Pulmonary artery endothelial cell (primary cell): ENCODE measurements around the gene PROSER2. TPM values are rescaled to one million over a fixed set of nuclear protein-coding genes. Genes with fewer than 3 reads are reported as not detected.
A peak's percentile ranks its signal among the peaks of the same experiment; 100 is the strongest.

Source experiments
- DNase-seq: peaks from one replicate; pipeline ENCODE4 v3.0.0-alpha.2; 2011; ENCODE audit warnings: low read depth, low spot score
- total RNA-seq: library from RNA; depleted of rRNA; stranded (reverse); fragments of >200 nt; gene quantifications from 2 replicates; pipeline ENCODE4 v1.2.3, GENCODE V29; 2014

The PROSER2 gene, protein sequence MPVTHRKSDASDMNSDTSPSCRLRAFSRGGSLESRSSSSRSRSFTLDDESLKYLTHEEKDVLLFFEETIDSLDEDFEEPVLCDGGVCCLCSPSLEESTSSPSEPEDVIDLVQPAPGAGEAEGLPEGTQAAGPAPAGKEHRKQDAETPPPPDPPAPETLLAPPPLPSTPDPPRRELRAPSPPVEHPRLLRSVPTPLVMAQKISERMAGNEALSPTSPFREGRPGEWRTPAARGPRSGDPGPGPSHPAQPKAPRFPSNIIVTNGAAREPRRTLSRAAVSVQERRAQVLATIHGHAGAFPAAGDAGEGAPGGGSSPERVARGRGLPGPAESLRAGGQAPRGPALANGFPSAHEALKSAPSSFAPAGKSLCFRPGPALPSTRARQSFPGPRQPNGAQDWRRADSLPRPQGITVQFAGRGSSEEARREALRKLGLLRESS
- 6.5 and 6.8 TPM in 2 replicates for total RNA-seq

DNA sequence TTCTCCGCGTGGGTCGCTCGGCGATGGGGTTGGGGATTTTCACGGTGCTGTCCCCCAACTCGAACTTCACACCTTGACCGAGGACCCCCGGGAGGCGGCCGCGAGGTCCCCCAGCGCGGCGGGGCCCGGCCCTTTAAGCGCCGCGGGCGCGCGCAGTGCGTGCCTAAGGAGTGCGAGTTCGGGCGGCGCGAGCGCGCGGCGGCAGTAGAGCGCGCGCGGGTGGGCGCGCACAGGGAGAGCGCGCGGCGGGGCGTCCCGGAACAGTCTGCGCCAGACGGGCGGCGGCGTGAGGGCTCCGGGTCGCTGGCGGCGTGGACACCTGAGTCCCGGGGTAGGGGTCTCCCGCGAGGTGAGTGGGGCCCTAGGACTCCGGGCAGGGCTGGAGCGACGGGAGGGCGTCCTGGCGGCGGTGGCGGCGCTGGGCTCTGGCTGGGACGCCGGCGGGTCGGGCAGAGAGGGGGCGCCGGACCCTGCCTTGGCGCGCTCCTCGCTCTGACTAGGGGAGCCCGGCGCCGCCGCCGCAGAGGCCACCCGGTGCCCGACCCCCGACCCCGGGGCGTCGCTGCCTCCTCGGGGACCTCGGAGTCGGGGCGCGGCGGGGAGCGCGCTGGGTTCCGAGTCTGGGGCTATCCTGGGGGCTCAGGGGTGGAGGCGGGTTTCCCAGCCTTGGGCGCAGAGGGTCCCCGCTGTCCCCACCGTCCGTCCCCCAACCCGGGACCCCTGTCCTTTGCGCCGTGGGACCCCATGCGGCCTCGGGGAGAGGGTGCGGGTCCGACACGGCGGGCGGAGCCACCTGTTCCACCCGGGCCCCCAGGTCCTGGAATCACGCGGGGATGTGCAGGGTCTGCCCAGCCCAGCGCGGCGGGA is at the start of gene PROSER2:
Gene PROSER2, plus strand, starts transcription at position 235 of the 867 bp plus-strand sequence. CDS start 28,722 bp downstream, outside the sequence.
- peak; percentile 15 for DNase-seq

DNA sequence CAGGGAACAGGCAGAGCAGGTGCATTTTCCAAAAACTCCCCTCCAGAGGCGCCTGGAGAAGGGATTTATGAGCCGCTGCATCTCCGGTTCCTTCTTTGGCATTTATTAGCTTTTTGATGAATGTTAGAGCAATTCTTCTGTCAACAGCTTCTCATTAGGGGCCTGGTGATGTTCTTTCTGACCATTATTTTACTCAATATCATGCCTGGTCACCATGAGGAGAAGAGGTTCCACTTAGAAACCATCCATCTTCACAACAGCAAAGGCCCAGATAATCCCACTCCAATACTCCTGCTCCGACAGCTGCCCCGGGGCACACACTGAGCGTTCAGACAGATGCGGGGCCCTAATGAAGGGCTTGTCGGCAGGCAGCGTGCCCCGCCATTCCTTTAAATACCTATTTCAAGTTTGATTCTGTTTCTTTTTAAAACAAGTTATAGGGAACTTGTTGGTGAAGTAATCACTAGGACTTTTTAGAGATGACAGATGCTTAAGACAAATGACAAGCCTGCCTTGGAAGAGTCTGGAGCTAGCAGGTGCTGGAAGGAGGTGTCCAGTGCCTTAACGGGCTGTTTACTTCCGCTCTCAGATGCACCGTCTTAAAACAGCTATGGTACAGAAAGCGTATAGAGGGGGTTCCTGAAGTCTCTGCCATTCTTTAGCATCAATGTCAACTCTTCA is 49.3 kb upstream of the PROSER2 start:
- DNase-seq: no peak

DNA sequence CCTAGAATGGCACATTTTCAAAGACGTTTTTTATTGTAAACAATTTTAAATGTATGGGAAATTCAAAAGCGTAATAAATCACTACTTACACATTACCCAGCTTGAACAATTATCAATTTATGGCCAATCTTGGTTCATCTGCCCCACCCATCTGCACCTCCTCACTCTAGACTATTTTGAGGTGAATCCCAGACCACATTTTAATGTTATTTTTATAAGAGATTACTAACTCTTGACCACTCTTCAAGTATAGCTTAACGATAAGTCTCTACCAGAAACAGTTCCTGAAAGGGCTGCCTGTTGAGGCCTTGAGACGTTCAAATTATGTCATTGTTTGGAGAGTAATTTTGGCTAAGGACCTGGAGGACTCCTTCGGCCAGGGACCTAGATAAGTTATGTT is 47.7 kb upstream of the PROSER2 start:
- no peak for DNase-seq

DNA sequence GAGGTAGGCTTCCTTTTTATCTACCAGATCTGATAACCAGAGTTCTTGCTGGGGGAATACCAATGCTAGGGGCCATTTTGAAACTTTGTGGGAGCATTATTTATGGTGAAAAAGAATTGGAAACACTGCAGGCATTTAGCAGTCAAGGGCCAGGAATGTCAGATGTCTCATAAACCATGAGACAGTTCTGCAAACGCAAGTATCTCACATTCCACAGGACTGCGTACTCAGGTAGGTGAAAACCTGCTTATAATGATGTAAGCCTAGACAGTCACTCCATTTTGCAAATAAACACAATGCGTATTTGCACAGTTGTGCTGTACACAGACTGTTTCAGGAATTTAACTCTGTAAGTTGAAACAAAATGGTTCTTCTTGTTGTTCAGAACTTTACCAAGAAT is 47.1 kb upstream of the PROSER2 start:
- DNase-seq: no peak

DNA sequence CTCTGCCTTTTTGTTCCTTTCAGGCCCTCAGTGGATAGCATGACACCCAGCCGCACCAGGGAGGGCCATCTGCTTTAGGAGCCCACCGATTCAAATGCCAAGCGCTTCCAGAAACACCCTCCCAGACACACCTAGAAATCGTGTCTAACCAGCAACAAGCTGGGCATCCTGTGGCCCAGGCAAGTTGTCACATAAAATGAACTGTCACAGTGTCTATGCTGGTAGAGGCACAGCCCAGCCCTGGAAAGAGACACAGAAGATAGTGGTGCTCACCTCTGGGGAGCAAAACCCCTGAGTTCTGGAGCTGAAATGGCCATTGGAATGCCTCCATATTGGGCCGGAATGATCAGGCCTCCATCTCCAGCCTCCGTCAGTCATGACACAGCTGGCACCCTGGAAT is 42.0 kb upstream of the PROSER2 start:
- no peak for DNase-seq

DNA sequence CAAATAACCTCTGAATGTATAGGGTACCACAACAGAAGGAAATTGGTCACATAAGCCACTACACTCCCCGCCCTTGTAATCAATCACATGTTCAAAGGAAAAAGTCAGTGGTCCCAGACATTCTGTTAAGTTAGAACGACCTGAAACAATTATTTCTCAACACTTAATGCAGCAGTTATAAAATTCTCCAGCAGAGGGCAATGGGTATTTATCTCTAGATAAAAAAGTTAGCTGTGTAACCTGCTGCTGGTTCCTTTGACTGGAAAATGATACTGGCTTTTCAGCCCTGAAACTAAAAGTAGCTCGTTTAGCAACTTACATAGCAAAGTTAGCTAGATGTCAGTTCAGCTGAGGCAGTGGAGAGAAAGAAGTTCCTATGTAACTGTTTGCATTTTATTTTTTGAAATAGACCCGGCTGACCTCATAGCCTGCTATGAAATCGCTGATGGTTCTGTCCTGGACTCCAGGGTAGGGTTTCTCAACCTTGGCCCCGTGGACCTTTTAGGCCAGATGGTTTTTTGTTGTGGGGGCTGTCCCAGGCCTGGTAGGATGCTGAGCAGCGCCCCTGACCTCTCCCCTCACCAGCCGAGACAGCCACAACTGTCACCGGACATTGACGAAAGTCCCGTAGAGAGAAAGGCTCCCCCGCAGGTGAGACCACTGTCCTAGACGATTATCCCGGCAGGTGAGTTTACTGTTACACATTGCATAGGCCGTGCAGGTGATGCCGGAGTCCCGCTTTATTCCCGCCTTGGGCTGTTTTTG is 40.2 kb upstream of the PROSER2 start:
- peak; percentile 10 for DNase-seq

DNA sequence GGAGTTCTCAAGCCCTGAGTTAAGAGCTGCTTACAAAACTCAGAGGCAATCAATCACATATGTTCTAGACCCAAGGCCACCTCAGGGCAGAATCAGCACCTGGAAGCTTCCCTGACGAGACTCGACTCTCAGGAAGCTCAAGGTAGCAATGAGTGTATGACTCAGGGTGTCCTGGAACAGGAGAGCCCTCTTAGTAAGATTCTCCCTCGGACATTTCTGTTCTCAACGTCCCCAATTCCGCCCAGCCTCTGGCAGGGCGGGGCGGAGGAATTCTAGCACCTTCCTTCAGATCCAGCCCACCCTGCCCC is 39.6 kb upstream of the PROSER2 start:
- DNase-seq: no peak

DNA sequence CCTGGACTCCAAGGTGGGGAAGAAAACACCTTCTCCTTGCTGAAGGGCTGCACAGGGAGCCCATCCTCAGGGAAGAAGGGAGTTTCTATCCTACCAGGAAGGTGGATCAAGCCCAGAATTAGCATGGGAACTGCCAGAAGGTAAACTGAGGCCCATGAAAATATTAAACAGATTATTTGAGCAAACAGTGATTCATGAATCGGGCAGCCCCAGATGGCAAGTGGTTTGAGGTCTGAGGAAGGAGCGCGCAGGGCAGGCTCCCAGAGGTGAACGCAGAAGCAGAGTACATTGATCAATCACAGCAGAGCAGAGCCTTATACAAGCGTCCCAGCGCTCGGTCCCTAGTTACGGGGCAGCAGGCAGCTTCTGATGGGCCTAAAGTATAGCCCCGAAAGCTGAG is 35.8 kb upstream of the PROSER2 start:
- no peak for DNase-seq

DNA sequence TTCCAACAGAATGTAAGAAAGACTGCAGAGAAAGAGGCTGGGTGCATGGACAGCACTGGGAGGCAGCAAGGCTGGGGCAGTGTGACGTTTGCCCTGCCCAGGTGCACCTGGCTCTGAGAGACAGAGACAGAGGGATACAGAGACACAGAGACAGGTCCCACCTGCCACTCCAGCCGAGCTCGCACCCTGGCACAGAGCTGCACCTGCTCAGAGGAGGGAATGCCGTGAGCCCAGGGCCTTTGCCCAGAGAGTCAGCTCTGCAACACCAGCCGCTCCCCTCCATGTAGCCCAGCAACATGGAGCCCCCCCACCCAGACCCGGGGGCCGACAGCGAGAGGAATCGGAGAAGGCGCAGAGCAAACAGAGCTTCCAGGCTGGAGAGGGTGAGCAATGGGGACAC is 35.3 kb upstream of the PROSER2 start:
- DNase-seq: no peak

DNA sequence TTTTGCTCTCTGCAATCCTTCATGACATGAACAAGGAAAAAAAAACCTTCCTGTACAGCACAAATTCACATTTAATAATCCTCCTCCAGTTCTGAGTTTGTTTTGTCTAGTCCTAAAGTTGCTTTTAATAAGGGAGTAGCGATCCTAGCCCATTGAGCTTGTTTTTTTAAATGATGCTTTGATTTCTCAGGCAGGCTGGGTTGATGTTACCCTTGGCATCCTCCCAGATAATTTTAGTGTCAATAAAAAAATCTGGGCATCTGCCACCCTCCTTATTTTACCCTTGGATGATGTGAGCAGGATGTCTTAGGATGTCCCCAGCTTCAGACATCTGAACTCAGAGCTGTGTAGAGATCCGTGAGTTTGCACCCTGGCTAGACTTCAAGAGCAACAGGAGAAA is 33.9 kb upstream of the PROSER2 start:
- no peak for DNase-seq

DNA sequence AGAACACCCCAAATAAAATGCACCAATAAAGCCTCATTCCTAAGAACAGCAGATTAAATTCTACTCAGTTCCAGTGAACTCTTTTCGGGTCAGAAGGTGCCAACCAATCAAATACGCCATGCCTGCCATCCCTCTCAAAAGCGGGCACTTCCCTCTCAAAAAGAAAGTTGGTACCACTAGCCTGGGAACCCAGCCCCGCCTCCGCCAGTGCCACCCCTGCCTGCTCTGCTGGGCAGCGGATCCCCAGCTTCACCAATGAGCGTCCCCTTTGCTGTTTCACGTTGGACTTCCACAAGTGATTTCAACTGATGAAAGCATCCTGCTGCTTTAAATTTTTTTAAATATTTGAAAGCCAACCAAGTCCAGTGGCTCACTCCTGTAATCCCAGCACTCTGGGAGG is 33.2 kb upstream of the PROSER2 start:
- no peak for DNase-seq

DNA sequence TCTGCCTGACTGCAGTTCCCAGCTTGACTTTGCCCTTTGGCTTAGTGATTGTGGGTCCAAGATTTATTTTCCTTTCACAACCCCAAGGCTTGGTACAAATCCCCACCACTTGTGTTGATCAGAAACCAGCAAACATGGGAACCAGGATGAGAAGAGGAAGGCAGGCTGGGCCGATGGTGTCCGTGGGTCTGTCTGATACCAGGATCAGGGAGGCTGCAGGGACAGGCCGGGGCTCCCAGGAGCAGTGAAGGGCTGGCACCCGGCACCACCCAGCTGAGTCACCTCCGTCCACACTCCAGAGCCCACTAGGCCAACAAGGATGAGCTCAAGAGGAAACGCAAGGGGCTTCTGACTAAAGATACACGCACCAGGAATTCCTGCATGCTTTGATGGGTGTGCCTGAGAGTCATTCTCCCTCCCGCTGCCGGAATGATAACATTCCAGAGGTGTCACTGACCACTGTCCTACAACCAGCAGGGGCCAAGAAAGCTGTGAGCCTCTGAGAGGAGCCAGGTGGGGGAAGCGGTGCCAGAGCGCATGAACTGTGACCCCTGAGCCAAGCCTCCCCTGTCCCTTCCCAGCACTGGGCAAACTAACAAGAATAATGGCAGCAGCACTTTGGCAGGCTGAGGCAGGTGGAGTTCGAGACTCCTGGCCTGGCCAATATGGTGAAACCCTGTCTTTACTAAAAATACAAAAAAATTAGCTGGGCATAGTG is 29.2 kb upstream of the PROSER2 start:
- no peak for DNase-seq

DNA sequence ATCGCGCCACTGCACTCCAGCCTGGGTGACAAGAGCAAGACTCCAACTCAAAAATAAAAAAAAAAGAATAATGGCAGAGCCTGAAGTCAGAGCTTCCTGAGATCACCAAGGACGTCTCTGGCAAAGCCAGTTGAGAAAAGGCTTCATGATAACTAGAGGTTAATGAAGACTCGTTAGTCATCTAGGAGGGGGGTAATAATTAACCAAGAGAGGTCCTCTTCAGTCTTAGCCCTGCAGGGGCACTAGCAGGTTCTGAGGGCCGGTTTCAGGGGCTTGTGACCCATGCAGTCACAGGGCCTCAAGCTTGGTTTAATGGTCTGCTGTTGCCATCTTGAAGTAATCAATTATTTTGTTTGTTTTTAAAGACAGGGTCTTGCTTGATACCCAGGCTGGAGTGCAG is 28.6 kb upstream of the PROSER2 start:
- DNase-seq: no peak

DNA sequence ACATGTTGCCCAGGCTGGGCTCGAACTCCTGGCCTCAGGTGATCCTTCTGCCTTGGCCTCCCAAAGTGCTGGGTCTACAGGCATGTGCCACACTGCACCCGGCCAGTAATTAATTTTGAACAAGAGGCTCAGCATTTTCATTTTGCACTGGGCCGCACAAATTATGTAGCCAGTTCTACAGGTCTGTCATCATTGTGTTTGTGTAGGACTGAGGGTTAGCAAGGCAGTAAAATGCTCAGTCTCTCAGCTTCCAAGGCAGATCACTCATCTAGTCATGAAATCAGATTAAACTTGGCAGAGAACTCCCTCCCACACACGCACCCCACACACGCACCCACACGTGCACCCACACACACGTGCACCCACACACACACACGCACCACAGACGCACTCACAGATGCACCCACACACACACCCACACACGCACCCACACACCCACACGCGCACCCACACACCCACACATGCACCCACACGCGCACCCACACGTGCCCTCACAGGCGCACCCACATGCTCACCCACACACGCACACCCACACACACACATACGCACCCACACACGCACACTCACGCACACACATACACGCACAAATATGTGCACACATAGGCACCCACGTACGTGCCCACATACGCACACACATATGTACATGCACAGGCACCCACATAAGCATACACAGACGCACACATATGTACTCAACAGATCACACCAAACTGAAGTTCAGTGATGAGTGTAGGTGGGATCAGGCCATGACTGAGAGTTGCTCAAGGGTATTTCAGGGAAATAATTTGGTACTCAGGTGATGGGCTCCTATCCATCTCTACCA is 27.8 kb upstream of the PROSER2 start:
- DNase-seq: no peak

DNA sequence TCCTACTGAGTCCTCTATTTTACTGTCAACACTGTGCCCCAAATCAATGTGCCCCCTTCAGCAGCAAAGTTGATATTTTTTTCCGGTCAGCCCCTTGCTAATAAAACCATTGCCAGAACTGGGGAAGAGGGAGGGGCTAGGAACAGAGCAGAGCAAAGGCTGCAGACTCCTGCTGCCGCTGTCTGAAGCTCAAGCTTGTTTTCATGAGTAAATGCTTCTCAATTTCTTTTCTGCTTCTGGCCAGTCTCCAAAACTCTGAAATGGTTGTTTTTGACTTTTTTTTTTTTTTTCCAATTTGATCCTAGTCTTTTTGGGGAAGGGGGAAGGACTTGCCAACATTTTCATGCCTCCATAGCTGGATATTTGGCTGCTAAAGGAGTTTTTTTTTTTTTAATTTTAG is 26.7 kb upstream of the PROSER2 start:
- no peak for DNase-seq

DNA sequence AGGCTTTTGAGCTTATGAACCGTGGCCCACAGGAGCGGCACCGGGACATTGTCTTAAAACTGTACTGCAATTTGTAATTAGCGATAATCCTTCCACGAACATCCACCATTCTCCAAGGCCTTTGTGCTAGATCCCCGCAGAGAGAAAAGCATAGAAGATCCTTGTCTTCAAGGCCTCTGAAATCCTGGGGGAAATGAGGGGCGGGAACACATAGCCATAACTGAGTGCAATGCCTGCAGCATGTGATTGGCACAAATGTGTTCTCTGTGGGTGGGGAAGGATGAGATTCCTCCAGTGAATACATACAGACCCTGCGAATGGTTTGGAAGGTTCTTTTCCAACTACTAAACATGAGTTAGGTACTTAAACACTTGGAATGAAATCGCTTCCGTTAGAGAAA is 25.9 kb upstream of the PROSER2 start:
- DNase-seq: no peak

DNA sequence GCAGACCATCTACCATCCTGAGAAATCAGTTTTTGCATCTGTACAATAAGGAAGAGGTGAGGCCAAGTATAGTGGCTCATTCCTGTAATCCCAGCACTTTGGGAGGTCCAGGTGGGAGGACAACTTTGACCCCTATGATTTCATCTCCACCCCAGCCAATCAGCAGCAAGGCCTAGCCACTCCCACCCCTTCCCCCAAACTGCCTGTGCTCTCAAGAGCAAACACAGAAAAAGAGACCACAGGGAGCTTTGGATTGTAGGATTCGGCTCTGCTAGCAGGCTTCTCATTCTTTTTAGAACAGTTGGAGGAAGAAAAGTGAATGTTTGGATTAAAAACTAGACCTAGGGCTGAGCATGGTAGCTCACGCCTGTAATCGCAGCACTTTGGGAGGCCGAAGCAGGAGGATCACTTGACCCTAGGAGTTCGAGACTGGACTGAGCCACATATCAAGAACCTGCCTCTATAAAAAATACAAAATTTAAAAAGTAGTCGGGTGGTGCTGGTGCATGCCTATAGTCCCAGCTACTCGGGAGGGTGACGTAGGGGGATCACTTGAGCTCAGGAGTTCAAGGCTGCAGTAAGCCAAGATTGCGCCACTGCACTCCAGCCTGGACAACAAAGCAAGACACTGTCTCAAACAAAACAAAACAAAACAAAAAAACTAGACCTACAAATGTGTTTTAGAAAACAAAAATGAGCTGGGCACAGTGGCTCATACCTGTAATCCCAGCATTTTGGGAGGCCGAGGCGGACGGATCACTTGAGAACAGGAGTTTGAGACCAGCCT is 25.1 kb upstream of the PROSER2 start:
- no peak for DNase-seq

DNA sequence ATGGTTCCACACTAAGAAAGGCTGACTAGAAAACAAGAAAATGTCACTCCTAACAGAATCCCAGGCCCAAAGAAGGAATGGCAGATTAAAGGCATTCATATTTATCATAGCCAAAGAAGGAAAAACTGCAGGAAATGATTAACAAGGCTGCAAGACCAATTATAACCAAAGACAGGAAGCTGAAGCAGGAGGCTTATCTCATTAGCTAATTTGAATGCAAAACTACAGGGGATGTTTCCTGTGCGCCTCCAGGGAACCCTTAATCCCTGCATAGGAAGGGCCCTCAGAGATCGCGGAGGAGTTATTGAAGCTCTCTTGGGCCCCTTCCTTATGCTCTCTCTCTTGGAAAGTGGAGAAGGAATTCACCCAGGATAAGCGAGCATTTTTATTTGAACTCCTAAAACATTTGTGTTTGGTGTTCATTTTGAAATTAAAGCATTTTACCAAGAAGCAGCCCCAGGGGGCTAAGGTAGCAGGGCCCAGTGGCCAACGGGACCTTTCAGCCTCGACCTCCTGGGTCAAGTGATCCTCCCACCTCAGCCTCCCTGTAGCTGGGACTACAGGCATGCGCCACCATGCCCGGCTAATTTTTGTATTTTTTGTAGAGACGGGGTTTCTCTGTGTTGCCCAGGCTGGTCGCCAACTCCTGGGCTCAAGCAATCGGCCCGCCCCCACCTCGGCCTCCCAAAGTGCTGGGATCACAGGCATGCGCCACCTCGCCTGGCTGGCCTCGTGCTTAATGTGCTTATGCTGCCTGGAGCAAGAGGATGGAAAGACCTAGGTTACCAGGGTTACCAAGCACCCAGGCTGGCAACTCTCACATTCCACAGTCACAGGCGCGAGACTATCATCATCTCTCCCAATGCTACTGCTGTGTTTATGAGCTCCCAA is 24.1 kb upstream of the PROSER2 start:
- peak; percentile 62 for DNase-seq
